Caco-2 (cell line): ENCODE data around the gene ZPR1. TPM values are rescaled to one million over a fixed set of nuclear protein-coding genes. Genes with fewer than 3 reads are reported as not detected.

ENCODE experiments used
- BruUV-seq: library from RNA; stranded (reverse); fragments of 400-500 nt; replicated peaks from 2 replicates; lab custom pipeline; 2021; lab: Mats Ljungman, UMichigan
- CTCF ChIA-PET: fragments of 300-600 bp; sonication (Branson Sonifier 250); formaldehyde crosslinking; loops from one replicate; lab custom pipeline; 2022; ENCODE audit warnings: antibody characterized with exemption; lab: Charles Lee
- POLR2A ChIA-PET: fragments of 300-600 bp; sonication (Branson Sonifier 250); formaldehyde crosslinking; loops from one replicate; lab custom pipeline; 2022; ENCODE audit warnings: antibody characterized with exemption; lab: Charles Lee
- DNase-seq, 2 experiments: peaks; one replicate each; pipeline versions ENCODE4 v3.0.0 to v3.0.0-alpha.2; 2020 to 2022
- H3K27me3 ChIP-seq: replicated peaks from 2 replicates; pipeline ENCODE4 v1.6.0; 2011; ENCODE audit warnings: low read length; ENCODE audit not compliant: control insufficient read depth, insufficient read depth
- H3K36me3 ChIP-seq: 2 replicates; pipeline ENCODE4 v1.5.1; 2011; ENCODE audit warnings: low read length; ENCODE audit not compliant: control insufficient read depth, insufficient read depth
- H3K4me1 ChIP-seq: fragments of 250-450 bp; sonication (Bioruptor Pico); 2 replicates; pipeline ENCODE4 v1.5.1; 2020; ENCODE audit warnings: mild to moderate bottlenecking
- H3K4me3 ChIP-seq: 2 replicates; pipeline ENCODE4 v1.5.1; 2011; ENCODE audit warnings: low read depth, mild to moderate bottlenecking, control low read depth, low read length
- H3K9me3 ChIP-seq: fragments of 250-450 bp; sonication (Bioruptor Pico); 2 replicates; pipeline ENCODE4 v1.5.1; 2020; ENCODE audit warnings: mild to moderate bottlenecking, moderate library complexity
- H3K27ac Mint-ChIP-seq: one replicate; pipeline ENCODE4 v1.8.0; 2022; ENCODE audit warnings: mixed read lengths; ENCODE audit not compliant: unreplicated experiment
- H3K27me3 Mint-ChIP-seq: one replicate; pipeline ENCODE4 v1.8.0; 2022; ENCODE audit warnings: mixed read lengths; ENCODE audit not compliant: insufficient read depth, unreplicated experiment
- H3K36me3 Mint-ChIP-seq: one replicate; pipeline ENCODE4 v1.8.0; 2022; ENCODE audit warnings: mild to moderate bottlenecking, mixed read lengths; ENCODE audit not compliant: insufficient read depth, unreplicated experiment
- H3K4me1 Mint-ChIP-seq: one replicate; pipeline ENCODE4 v1.8.0; 2022; ENCODE audit warnings: low read depth, mixed read lengths; ENCODE audit not compliant: unreplicated experiment
- H3K4me3 Mint-ChIP-seq: one replicate; pipeline ENCODE4 v1.8.0; 2022; ENCODE audit warnings: mild to moderate bottlenecking, moderate library complexity, mixed read lengths; ENCODE audit not compliant: unreplicated experiment
- H3K9me3 Mint-ChIP-seq: one replicate; pipeline ENCODE4 v1.8.0; 2022; ENCODE audit warnings: mixed read lengths; ENCODE audit not compliant: unreplicated experiment
- intact Hi-C: fragments of 100-400 bp; cut with micrococcal nuclease; formaldehyde crosslinking; loops from one replicate; pipeline ENCODE4 v1.10.0; 2022; ENCODE audit not compliant: unreplicated experiment
- total RNA-seq: library from RNA; stranded (reverse); gene quantifications from 2 replicates; pipeline ENCODE4 v1.2.3, GENCODE V29; 2022
- TF ChIP-seq, protein P1 (sequence below), 2 experiments: fragments of 200-600 bp in 1 of 2; IDR thresholded peaks; 1 replicate in 1 of 2; 2 replicates in 1 of 2; pipeline versions ENCODE4 v1.5.1 to v1.8.0; 2011 to 2022; ENCODE audit warnings: antibody characterized with exemption in 1 of 2, control low read depth in 1 of 2, inconsistent platforms in 1 of 2, low read depth in 1 of 2, low read length in 1 of 2, mild to moderate bottlenecking in 1 of 2, moderate library complexity in 1 of 2; ENCODE audit not compliant: insufficient read depth in 1 of 2, severe bottlenecking in 1 of 2, unreplicated experiment in 1 of 2

ZPR1 gene
- total RNA-seq, 1 experiment from 2014 or later, result 194 TPM

DNA sequence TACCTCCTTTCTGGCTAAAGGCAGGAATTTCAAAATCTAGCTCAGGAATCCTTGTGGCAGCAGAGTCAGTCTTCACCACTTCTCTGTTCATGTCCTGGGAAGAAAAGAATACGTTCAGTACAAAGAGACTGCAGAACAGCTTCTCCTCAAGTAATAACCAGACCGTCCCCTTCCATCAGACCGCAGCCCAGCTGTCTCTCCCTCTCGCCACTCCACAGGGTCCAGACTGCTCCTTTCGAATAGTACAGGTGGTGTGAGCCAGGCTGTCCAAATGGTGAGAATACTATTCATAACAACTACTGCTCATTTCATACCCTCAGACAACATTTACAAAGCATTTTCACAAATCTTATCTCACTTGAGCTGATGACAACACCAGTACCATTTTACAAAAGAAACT, 857 bp downstream of the ZPR1 start:
- Histone ChIP-seq H3K4me1 (peaks cover 36% of the 10 kb centered on the region), H3K36me3 (peaks cover 18% of the 10 kb centered on the region), H3K27me3 (no peaks in the 10 kb centered on the region), H3K9me3 (no peaks in the 10 kb centered on the region), H3K4me3 (peak overlapping the region; percentile 80)
- intact Hi-C loops, result loop anchor here (5.0 kb wide), 1 partner anchor 310 kb away; the partner anchor contains the start of gene SIK3
- H3K4me3 Mint-ChIP-seq, result peak overlapping the region; percentile 80
- TF ChIP-seq, protein P1, sequence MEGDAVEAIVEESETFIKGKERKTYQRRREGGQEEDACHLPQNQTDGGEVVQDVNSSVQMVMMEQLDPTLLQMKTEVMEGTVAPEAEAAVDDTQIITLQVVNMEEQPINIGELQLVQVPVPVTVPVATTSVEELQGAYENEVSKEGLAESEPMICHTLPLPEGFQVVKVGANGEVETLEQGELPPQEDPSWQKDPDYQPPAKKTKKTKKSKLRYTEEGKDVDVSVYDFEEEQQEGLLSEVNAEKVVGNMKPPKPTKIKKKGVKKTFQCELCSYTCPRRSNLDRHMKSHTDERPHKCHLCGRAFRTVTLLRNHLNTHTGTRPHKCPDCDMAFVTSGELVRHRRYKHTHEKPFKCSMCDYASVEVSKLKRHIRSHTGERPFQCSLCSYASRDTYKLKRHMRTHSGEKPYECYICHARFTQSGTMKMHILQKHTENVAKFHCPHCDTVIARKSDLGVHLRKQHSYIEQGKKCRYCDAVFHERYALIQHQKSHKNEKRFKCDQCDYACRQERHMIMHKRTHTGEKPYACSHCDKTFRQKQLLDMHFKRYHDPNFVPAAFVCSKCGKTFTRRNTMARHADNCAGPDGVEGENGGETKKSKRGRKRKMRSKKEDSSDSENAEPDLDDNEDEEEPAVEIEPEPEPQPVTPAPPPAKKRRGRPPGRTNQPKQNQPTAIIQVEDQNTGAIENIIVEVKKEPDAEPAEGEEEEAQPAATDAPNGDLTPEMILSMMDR (IDR thresholded peaks at IDR 0.05; ENCODE audit: insufficient read depth in 1 of 2, low read depth in 1 of 2, low read length in 1 of 2, severe bottlenecking in 1 of 2, unreplicated experiment in 1 of 2), result no peak
- ChIA-PET POLR2A (interaction anchor here (0.9 to 3.1 kb wide), 6 partner anchors 10 to 242 kb away, joined by 3 to 24 read pairs (median 6); partner anchors contain the start of genes APOA1 and APOC3), CTCF (interaction anchor here (1.2 to 3.7 kb wide), 5 partner anchors 27 to 319 kb away, joined by 3 to 32 read pairs (median 6); partner anchors contain the start of genes APOA1 and APOC3)
- H3K4me1 Mint-ChIP-seq, result peaks cover 34% of the 10 kb centered on the region
- no peak for DNase-seq
- TSS peak; percentile 51 for BruUV-seq
- H3K27me3 Mint-ChIP-seq, result no peaks in the 10 kb centered on the region
- peak overlapping the region; percentile 94 for H3K27ac Mint-ChIP-seq
- peaks cover 61% of the 10 kb centered on the region for H3K36me3 Mint-ChIP-seq
- H3K9me3 Mint-ChIP-seq, result no peaks in the 10 kb centered on the region

DNA sequence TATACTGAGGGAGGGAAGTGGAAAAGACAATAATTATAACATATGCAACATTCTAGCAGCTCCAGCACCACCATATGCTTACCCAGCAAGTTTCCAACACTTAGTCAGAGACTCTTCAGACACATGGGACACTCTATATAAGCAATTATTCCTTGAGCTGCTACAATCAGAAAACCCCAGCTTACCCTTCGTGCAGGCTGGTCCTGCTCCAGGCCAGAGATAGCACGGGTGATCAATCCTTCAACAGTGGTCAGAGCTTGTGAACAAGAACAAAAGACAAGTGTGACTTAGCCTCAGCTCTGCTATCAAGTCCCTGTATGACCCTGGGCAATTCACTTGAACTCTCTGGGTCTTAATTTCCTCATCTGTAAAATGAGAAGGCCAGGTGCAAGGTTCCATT, 1.5 kb downstream of the ZPR1 start:
- no peaks in the 10 kb centered on the region for H3K9me3 Mint-ChIP-seq
- Histone ChIP-seq H3K27me3 (no peaks in the 10 kb centered on the region), H3K4me3 (no peak overlapping the region), H3K4me1 (peaks cover 29% of the 10 kb centered on the region), H3K36me3 (peaks cover 18% of the 10 kb centered on the region), H3K9me3 (no peaks in the 10 kb centered on the region)
- no peaks in the 10 kb centered on the region for H3K27me3 Mint-ChIP-seq
- intact Hi-C loops, result loop anchor here (5.0 kb wide), 1 partner anchor 311 kb away; the partner anchor contains the start of gene SIK3
- H3K36me3 Mint-ChIP-seq, result peaks cover 67% of the 10 kb centered on the region
- no peak overlapping the region for H3K27ac Mint-ChIP-seq
- peak overlapping the region; percentile 80 for H3K4me3 Mint-ChIP-seq
- BruUV-seq, result no TSS peak
- ChIA-PET CTCF (interaction anchor here (1.3 to 3.7 kb wide), 3 partner anchors 43 to 320 kb away, joined by 4 to 32 read pairs (median 12); partner anchors contain the start of genes APOA1 and APOC3), POLR2A (interaction anchor here (1.2 to 3.1 kb wide), 4 partner anchors 10 to 50 kb away, joined by 3 to 24 read pairs (median 12); partner anchors contain the start of genes APOA1 and APOC3)
- TF ChIP-seq, protein P1 (IDR thresholded peaks at IDR 0.05; ENCODE audit: insufficient read depth in 1 of 2, low read depth in 1 of 2, low read length in 1 of 2, severe bottlenecking in 1 of 2, unreplicated experiment in 1 of 2), result no peak
- peaks cover 34% of the 10 kb centered on the region for H3K4me1 Mint-ChIP-seq
- no peak for DNase-seq

DNA sequence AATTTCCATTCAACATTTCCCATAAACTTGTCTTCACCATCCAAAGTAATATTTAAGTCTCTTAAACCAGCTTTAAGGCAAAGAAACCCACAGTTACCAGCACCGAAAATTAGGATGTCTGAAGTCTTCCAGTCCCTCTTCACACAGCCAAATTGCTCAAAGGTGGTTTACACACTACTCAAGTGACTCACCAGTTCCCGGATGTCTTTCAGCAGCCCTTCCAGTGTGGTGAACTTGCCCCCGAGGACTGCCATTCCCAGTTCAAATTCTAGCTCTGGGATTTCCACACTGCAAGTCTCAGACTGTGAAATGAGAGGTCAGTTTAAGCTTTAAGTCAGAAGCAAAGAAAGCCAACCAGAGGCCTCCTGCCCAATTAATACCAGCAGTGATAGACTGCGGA, 5.1 kb downstream of the ZPR1 start:
- no peak overlapping the region for H3K4me3 ChIP-seq

More for the DNA sequence above, 5.1 kb downstream of the ZPR1 start:
- TF ChIP-seq, protein P1 (IDR thresholded peaks at IDR 0.05; ENCODE audit: insufficient read depth in 1 of 2, low read depth in 1 of 2, low read length in 1 of 2, severe bottlenecking in 1 of 2, unreplicated experiment in 1 of 2), result no peak
- no peak for DNase-seq
- ChIA-PET CTCF (interaction anchor here (1.3 kb wide), 1 partner anchor 8 kb away, joined by 3 read pairs; the partner anchor contains the start of gene APOA5), POLR2A (interaction anchor here (1.1 kb wide), 1 partner anchor 316 kb away, joined by 5 read pairs; the partner anchor contains the start of gene SIK3)
- peaks cover 16% of the 10 kb centered on the region for H3K4me1 ChIP-seq
- Mint-ChIP-seq H3K4me1 (peaks cover 21% of the 10 kb centered on the region), H3K27ac (no peak overlapping the region), H3K9me3 (no peaks in the 10 kb centered on the region), H3K27me3 (no peaks in the 10 kb centered on the region), H3K4me3 (no peak overlapping the region), H3K36me3 (peaks cover 98% of the 10 kb centered on the region)
- H3K36me3 ChIP-seq, result peaks cover 27% of the 10 kb centered on the region
- H3K9me3 ChIP-seq, result no peaks in the 10 kb centered on the region
- H3K27me3 ChIP-seq, result no peaks in the 10 kb centered on the region
- BruUV-seq, result no TSS peak
- intact Hi-C loops, result no loop called here
